Measurements from ENCODE around the gene PPP1R12A.
A peak's percentile ranks its signal among the peaks of the same experiment; 100 is the strongest.
"Not testable (repeated sequence)": the region's sequence is repeated elsewhere in the genome, so short reads cannot be mapped to it uniquely, and the experiment has no call there.

PPP1R12A gene

DNA sequence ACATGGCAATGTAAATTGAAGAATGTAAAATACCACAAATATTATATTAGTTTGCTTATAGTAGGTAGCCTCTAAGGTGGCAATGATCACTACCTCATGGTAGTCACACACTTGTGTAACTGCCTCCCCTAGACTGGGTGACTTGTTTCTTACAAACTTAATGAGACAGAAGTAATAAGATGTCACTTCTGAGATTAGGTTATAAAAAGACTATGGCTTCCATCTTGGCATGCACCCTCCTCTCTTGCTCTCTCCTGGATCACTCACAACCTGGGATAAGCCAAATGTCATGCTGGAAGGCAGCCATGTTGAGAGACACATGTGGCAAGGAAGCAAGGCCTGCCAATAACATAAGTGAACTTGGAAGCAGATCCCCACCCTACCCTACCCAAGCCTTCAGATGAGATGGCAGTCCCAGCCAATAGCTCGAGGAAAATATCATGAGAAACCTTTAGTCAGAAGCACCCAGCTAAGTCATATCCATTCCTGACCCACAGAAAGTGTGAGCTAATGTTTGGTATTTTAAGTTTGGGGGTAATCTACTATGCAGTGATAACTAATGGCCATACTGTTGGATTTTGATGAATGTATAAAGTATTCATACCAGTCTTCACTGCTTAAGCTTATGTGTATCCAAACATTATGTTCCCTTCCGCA is 43.3 kb downstream of the PPP1R12A start:
- DNase-seq = no peak

DNA sequence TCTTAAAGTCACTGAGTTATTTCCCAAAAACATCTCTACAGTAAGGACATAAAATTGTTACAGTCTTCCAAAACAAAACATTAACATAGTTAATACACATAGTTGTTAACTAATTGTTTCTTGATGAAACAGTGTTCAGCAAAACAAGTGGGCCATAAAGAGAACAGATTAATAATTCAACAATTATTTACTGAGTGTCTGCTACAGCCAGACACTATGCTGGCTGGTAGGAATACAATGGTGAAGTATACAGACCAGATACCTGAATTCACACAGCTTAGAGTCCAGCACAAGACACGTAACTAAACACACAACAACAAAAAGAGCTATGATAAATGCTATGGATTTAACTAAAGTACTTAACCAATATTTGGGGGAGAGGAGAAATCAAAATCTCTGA is 47.0 kb downstream of the PPP1R12A start:
- no peak for DNase-seq

DNA sequence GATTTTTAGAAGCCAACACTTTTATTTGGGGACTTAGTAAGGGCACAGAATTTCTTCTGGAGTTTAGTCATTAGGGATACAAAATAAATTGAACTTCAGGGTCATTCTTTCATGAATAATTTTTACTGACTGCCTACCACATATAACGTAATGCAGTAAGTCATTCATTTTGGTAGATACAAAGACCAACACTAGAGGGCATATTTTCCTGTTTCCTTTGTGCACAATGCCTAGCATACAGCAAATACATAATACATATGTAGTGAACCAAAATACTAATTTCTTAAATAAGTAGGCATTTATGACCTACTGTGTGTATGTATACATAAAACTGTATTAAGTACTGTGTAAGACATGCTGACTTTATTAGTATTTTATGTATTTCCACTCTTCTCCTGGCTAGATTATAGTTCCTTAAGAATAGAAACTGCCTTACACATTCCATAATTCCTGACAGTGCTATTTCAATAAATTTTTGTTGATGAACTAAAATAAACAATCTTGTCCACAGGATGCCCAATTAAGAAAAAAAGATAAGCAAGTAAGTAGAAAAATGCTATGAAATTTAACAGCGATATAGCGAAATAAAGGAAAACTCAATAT is 47.9 kb downstream of the PPP1R12A start:
- DNase-seq = peak; percentile 3 to 72

DNA sequence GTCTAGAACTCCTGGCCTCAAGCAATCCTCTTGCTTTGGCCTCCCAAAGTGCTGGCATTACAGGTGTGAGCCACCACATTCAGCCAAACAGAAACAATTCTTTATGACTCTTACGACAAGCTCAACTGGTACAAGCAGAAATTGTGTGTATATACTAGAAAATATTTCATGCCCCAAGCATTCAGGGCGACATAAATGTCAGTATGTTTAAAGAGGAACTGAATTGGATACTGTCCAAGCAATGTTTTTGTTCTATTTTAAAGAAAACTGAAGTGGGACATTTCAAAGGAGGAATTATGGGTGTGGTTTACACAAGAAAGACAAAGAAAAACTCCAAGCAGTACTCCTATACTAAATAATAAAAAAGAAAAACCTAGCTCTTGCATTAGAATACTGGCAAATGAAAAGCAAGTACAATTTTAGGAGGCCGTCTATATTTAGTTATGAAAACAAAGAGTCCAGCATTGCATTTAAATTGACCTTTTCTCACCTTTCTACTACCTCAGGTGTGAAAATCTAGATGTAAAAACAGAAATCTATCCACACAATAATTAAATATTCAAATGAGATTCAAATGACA is 48.9 kb downstream of the PPP1R12A start:
- DNase-seq = no peak

DNA sequence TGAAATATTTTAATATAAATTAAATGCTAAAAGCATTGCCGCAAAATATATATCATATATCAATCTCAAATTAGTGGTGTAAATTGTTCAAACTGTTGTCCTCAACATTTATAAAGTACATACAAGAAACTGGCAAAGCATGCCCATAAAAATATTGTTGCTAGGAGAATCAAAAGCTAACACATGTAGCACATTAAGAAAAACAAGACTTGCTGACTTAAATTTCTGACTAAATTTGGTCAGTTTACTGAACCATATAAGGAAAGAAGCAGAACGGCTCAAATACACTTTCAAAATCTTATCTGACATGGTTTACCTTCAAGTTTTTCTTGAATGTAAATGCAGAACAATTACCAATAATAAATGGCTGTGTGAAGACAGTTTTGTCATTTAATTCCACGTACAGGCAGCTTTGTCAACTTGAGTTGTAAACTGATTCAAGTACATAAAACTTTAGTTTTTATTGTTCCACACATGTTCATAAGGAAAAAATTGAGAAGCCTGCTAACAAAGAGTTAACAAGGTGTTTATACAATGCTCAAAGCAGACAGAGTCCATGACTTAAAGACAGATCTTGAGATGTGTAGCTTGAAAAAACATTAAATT is 50.4 kb downstream of the PPP1R12A start:
- no peak for DNase-seq

DNA sequence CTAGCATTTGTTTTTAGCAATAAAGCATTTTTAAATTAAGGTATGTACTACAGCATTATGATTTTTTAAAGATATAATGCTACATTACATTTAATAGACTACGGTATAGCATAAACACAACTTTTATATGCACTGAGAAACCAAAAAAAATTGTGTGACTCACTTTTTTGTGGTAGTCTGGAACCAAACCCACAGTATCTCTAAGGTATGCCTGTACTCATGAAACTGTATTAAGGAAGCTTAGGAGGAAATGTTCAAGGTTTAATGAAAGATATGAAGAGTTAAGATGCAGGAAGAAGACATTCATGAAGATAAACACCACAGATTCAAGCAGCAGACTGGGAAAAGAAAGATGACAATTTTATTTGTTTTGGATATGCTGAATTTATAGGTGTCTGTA is 51.7 kb downstream of the PPP1R12A start:
- DNase-seq = no peak

DNA sequence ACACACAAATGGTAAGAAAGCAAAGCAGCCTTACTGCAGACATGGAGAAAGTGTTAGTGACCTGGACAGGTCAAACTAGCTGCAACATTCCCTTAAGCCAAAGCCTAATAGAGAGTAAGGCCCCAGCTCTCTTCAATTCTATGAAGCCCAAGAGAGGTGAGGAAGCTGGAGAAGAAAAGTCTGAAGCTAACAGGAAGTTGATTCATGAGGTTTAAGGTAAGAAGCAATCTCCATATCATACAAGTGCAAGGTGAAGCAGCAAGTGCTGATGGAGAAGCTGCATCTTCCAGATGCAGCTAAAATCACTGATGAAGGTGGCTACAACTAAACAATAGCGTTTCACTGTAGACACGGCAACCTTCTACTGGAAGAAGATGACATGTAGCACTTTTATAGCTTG is 53.5 kb downstream of the PPP1R12A start:
- DNase-seq = no peak

DNA sequence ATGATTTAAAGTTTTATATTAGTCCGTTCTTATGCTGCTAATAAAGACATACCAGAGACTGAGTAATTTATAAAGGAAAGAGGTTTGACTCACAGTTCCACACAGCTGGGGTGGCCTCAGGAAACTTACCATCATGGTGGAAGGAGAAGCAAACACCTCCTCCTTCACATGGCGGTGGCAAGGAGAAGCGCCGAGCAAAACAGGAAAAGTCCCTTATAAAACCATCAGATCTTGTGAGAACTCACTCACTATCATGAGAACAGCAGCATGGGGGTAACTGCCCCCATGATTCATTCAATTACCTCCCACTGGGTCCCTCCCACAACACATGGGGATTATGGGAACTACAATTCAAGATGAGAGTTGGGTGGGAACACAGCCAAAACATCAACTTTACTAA is 56.4 kb downstream of the PPP1R12A start:
- not testable (repeated sequence) for DNase-seq

DNA sequence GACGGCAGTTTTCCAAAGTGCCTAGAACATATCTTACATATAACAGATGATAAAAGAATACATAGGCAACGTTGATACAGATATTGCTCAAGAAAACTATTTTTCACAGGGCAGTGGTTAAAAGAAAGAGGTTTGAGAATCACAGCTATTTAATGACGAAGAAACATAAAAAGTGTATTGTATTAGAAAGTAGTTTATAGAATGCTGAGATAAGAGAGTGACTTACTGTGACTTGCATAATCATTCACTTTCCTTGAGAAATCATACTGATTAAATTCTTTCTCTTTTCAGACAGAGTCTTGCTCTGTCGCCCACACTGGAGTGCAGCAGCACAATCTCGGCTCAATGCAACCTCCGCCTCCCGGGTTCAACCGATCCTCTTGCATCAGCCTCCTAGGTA is 57.7 kb downstream of the PPP1R12A start:
- DNase-seq = no peak

DNA sequence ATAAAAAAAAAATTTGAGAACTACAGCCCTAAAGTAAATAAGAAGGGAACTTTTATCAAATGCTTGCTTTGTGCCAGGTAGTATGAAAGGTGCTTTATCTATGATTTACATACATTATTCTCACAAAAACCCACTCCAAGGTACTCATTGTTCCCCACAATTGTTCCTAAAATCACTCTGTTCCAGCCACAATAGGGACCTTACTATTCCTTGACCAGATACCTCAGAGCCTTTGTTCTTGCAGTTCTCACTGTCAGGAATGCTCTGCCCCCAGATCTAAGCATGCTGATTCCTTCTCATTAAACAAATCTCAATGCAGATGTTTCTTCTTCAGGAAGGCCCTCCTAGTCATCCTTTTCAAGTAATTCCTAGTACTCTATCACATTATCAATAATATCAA is 60.2 kb downstream of the PPP1R12A start:
- DNase-seq = no peak

DNA sequence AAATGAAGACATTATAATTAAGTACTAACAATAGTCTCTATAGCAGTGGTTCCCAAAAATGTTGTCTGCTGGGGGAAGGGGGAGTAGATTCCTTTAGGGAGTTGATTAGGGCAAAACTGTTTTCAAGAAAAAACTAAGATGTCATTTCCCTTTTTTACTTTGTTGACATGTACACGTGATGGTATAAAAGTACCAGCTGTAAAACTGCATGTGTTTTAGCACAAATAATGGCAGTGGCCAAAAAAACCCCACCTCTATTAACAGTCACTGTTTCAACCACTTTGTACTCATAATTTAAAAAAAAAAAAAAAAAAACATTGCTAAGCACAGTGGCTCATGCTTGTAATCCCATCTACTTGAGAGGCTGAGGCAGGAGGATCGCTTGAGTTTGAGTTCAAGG is 61.7 kb downstream of the PPP1R12A start:
- no peak for DNase-seq

DNA sequence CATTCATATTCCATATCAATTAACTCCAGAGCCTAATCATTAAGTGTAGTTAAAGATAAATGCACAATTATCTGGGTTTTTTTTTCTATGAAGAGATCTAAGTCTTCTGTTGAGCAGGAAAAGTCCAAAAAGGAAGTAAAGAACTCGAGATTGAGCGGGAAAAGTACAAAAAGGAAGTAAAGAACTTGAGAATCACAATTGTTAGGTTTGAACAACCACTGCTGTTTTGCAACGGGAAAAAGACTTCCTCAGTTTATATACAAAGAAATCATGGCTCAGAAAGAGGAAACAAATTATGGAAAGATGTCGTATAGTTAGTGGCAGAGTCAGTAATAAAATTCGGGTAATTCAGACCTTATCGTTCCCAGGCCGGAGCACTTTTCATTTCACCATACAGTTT is 63.3 kb downstream of the PPP1R12A start:
- DNase-seq = no peak

DNA sequence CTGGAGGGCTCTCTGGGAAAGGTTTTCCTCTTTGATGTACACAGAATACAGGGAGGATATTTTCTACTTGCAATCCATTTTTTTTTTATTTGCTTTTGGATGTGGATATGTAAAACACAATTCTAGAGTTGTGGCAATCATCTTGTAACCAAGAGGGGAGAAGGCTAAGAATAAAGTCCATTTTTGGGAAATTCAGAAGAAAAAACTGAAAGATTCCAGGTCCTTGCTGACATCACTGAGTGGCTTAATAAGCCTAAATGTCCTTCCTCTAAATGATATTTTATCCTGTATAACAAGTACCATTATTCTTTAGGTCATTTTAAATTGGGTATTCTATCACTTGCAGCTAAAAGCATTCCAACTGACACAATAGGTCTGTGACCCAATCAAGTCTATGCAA is 64.0 kb downstream of the PPP1R12A start:
- DNase-seq = no peak

DNA sequence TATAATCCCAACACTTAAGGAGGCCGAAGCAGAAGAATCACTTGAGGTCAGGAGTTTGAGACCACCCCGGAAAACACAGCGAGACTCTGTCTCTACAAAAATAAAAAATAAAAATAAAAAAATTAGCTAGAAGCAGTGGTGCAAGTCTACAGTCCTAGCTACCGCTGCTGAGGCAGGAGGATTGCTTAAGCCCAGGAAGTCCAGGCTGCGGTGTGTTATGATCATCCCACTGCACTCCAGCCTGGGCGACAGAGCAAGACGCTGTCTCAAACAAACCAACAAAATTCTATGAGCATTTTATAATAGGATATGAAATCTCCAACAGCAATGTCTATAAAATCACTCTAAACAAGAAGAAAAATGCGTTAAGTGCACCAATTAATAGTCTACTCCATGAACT is 75.3 kb downstream of the PPP1R12A start:
- no peak for DNase-seq

DNA sequence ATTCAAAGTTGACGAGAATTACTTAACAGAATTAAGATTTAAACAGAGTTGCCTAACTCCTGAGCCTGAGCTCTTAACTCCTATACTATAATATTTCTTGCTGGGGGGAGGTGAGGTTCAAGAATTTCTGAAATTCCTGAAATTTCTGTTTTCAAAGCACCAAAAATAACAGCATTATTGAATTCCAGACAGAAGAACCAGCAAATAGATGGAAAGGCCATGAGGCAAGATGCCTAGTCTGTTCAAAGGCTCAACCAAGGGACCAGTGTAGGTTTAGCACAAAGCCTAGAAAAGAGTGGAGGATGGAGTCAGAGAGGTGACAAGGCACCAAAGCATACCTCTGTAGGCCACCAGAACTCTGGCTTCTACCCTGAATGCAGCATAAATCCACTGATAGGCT is 76.4 kb downstream of the PPP1R12A start:
- DNase-seq = no peak

DNA sequence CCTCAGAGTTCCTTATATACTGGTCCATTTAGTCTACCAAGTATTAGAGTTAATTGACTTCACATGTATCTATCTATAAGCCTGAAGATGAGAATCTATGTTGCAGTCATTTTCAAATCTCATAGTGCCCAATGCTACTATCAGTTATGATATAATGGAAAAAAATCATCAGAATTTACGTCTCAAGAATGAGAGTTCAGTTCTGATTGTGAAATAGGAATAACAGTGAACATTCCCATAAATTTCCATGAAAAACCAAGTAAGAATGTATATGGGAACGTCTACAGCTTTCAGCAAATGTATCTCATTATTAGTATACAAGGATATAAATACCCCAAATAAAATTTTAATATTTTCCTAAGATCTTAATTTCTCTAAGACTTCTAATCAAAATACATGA is 77.2 kb downstream of the PPP1R12A start:
- no peak for DNase-seq

DNA sequence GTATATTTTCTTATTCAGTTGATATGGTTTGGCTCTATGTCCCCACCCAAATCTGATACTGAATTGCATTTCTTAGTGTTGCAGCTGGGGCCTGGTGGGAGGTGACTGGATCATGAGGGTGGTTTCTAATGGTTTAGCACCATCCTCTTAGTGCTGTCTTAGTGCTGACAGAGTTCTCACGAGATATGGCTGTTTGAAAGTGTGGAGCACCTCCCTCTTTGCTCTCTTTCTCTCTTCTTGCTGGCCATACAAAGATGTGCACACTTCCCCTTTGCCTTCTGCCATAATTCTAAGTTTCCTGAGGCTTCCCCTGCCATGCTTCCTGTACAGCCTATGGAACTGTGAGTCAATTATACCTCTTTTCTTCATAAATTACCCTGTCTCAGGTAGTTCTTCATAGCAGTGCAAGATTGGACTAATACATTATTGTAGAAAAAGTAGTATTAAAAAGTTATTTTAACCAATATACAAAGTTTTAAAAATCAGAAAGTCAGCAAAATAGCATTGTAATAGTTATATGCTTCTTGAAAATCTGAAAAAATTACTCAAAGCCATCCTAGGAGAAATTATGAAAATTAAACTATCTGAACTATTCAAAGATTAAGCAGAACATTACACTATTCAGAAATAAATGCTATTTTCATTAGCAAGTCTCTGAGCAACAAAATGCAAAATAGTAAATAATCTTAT is 84.1 kb downstream of the PPP1R12A start:
- DNase-seq = no peak

DNA sequence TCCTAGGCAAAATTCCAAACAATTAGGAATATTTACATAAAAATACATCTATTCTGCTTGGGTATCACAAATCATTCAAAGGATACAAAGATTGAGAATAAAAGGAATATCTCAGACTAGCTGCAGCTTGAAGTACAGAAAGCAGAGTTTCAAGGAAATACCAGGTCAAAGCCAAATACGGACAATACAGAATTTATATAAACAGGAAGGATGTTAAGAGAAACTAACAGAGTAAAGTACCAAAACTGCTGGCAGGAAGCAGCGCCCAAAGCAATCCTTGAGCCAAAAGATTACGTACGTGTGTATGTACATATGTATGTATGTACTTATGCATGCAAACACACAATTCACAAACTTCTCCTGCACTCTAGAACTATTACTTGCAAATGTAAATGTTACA is 86.6 kb downstream of the PPP1R12A start:
- DNase-seq = no peak

DNA sequence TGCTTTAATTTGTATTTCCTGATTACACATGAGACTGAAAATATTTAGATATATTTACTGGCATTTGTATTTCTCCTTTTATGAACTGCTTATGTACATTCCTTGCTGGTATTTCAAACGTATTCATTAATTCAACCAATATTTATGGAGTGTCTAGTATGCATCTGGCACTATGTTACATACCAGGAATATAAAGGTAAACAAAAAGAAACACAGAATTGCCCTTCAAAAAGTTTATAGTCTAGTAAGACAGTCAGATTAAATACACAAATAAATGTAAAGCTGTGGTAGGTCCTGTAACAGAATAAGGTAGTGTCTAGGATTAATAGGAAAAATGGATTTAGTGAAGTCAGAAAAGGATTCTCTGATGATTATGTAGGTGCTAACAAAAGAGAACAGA is 87.5 kb downstream of the PPP1R12A start:
- DNase-seq = no peak

DNA sequence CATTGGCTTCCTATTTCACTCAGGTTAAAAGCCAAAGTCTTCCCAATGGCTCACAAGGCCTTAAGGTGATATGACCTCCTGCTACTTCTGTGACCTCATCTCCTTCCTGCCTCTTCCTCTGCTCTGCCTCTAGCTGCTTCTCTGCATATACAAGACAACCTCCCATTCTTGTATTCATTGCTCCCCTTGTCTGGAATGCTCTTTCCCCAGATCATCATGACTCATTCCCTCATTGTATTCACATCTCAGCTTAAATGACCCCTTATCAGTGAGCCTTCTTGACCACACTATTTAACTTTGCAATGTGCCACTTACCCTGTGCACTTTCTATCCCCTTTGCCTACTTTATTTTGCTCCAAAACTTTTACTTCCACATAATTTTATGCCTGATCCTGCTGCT is 90.2 kb downstream of the PPP1R12A start:
- no peak for DNase-seq

DNA sequence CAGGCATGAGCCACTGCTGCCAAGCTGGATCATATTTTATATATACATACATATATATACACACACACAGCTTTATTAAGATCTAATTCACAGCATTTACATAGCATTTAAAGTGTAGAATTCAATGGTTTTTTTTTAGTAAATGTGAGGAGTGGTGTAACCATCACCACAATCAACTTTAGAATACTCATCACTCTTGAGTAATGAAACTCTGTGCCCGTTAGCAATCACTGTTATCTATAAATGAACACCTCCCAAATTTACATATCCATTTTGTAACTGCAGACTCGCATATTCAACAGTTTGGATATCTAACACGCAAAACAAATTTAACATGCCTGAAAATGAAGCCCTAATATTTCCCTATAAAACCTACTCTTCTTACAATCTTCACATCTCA is 90.9 kb downstream of the PPP1R12A start:
- DNase-seq = no peak

DNA sequence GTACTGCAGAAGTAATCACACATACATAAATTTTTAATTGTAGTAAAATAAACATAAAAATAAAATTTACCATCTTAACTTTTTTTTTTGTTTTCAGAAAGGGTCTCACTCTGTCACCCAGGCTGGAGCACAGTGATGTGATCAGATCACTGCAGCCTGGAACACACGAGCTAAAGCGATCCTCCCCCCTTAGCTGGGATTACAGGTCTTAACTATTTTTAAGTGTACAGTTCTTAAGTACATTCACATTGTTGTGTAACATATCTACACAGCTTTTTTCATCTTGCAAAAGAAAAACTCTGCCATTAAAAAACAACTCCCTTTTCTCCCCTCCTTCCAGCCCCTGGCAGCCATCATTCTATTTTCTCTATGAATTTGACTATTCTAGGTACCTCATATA is 92.3 kb downstream of the PPP1R12A start:
- DNase-seq = no peak

DNA sequence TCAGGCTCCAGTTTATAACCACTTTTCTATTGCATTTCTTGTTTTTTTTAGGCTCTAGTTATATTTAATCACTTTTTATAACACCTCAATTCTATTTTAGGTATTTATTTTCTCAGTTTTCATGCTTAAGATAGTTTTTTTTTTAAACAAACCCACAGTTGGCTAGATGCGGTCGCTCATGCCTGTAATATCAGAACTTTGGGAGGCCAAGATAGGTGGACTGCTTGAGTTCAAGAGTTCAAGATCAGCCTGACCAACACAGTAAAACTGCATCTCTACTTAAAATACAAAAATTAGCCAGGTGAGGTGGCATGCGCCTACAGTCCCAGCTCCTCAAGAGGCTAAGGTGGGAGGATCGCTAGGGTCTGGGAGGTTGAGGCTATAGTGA is 93.0 kb downstream of the PPP1R12A start:
- no peak for DNase-seq
